ENCODE results near the gene DSE. TPM values are rescaled to one million over a fixed set of nuclear protein-coding genes. Genes with fewer than 3 reads are reported as not detected.

Gene DSE
- total RNA-seq, 1 experiment from 2014 or later, result 9.8 TPM

DNA sequence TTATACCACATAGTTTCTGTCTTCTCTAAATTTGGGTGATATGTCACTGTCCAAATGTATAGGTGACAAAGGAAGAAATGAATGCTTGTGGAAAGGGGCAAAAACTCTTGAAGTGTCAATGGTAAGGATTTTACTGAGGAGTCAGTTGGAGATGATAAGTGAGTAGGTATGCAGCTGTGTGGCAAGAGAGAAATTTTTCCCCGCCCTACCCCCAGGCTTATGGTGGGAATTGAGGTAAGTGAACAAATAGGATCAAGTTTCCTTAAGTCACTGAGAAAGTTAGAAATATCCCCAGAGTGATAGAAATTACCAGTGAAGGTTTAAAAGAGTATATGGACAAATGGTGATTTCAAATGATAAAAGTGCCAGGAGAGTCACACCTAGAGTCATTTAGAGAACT is 11.8 kb downstream of the DSE start:
- no peaks in the 10 kb centered on the region for H3K27me3 ChIP-seq (ENCODE audit: low read length)

GRCh38 chr6:116384727-116385458 is 14.1 kb downstream of the DSE start:
- POLR2A ChIA-PET (ENCODE audit: unreplicated experiment), result interaction anchor here (0.6 kb wide), 1 partner anchor 28 kb away, joined by 3 read pairs; no protein-coding TSS in a partner anchor

More for the DNA sequence above, 11.8 kb downstream of the DSE start:
- Histone ChIP-seq H3K9me3 (ENCODE audit: low read length) (no peaks in the 10 kb centered on the region), H3K4me3 (ENCODE audit: low read length) (no peak overlapping the region), H3K79me2 (ENCODE audit: low read length) (peaks cover 4% of the 10 kb centered on the region; the same call in 1 of the 2 replicates), H3K27ac (ENCODE audit: low read length) (no peak overlapping the region), H3K9ac (ENCODE audit: low read length) (no peak overlapping the region), H4K20me1 (ENCODE audit: low read length) (no peaks in the 10 kb centered on the region), H3K9me2 (replicated peaks; ENCODE audit: low read length) (no peaks in the 10 kb centered on the region), H3K4me1 (ENCODE audit: insufficient read depth, low read length) (peaks cover 59% of the 10 kb centered on the region), H3K36me3 (ENCODE audit: low read depth, low read length) (no peaks in the 10 kb centered on the region), H3K4me2 (ENCODE audit: low read length) (no peak overlapping the region), H2AFZ (ENCODE audit: low read length) (no peak overlapping the region), H3F3A (ENCODE audit: low read length, unreplicated experiment) (no peaks in the 10 kb centered on the region)
- ChIA-PET CTCF (no interaction called here), POLR2A (ENCODE audit: unreplicated experiment) (no interaction called here)
- TF ChIP-seq EZH2phosphoT487 (IDR thresholded peaks at IDR 0.05; ENCODE audit: borderline replicate concordance, low read length) (no peak), EZH2 (IDR thresholded peaks at IDR 0.05; ENCODE audit: low read length, unreplicated experiment) (no peak)
- TF ChIP-seq, protein P1, sequence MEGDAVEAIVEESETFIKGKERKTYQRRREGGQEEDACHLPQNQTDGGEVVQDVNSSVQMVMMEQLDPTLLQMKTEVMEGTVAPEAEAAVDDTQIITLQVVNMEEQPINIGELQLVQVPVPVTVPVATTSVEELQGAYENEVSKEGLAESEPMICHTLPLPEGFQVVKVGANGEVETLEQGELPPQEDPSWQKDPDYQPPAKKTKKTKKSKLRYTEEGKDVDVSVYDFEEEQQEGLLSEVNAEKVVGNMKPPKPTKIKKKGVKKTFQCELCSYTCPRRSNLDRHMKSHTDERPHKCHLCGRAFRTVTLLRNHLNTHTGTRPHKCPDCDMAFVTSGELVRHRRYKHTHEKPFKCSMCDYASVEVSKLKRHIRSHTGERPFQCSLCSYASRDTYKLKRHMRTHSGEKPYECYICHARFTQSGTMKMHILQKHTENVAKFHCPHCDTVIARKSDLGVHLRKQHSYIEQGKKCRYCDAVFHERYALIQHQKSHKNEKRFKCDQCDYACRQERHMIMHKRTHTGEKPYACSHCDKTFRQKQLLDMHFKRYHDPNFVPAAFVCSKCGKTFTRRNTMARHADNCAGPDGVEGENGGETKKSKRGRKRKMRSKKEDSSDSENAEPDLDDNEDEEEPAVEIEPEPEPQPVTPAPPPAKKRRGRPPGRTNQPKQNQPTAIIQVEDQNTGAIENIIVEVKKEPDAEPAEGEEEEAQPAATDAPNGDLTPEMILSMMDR (conservative IDR thresholded peaks at IDR 0.05; ENCODE audit: low read depth, low read length), result no peak
- intact Hi-C loops (cut with micrococcal nuclease), result no loop called here
- BruUV-seq (replicated peaks), result no TSS peak
- DNase-seq (no peak), ATAC-seq (no peak)

More at GRCh38 chr6:116384727-116385458, 14.1 kb downstream of the DSE start:
- intact Hi-C loops (cut with micrococcal nuclease), result no loop called here
- Histone ChIP-seq H3F3A (ENCODE audit: low read length, unreplicated experiment) (no peaks in the 10 kb centered on the region), H3K36me3 (ENCODE audit: low read depth, low read length) (no peaks in the 10 kb centered on the region), H4K20me1 (ENCODE audit: low read length) (no peaks in the 10 kb centered on the region), H2AFZ (ENCODE audit: low read length) (no peak overlapping the region), H3K4me1 (ENCODE audit: insufficient read depth, low read length) (peaks cover 62% of the 10 kb centered on the region), H3K27me3 (ENCODE audit: low read length) (no peaks in the 10 kb centered on the region), H3K9me2 (replicated peaks; ENCODE audit: low read length) (no peaks in the 10 kb centered on the region), H3K9me3 (ENCODE audit: low read length) (no peaks in the 10 kb centered on the region), H3K79me2 (ENCODE audit: low read length) (peaks cover 8% of the 10 kb centered on the region; the same call in 1 of the 2 replicates), H3K4me3 (ENCODE audit: low read length) (no peak overlapping the region), H3K4me2 (ENCODE audit: low read length) (peak overlapping the region; percentile 72), H3K9ac (ENCODE audit: low read length) (0 out of 2 replicates have a peak overlapping the region, but pooled peaks have one; percentile 15), H3K27ac (ENCODE audit: low read length) (peak overlapping the region; percentile 99)
- CTCF ChIA-PET, result interaction anchor here (0.7 kb wide), 1 partner anchor 330 kb away, joined by 4 read pairs; no protein-coding TSS in a partner anchor
- ATAC-seq (no peak), DNase-seq (no peak)
- BruUV-seq (replicated peaks), result no TSS peak
- TF ChIP-seq, protein P1 (conservative IDR thresholded peaks at IDR 0.05; ENCODE audit: low read depth, low read length), result no peak
- no peak for TF ChIP-seq EZH2 (IDR thresholded peaks at IDR 0.05; ENCODE audit: low read length, unreplicated experiment)
- no peak for TF ChIP-seq EZH2phosphoT487 (IDR thresholded peaks at IDR 0.05; ENCODE audit: borderline replicate concordance, low read length)

All from PC-3 (cell line).